GM12878 (cell line): ENCODE data around the gene MTHFD1. TPM values are rescaled to one million over a fixed set of nuclear protein-coding genes. Genes with fewer than 3 reads are reported as not detected.
A peak's percentile ranks its signal among the peaks of the same experiment; 100 is the strongest.

ENCODE experiments used
- CBX5 ChIP-seq: sonication (generic); IDR thresholded peaks from 2 replicates; pipeline ENCODE4 v1.6.1; 2016; ENCODE audit warnings: low read depth, moderate library complexity, mild to moderate bottlenecking, inconsistent platforms
- CREM ChIP-seq: IDR thresholded peaks from 2 replicates; pipeline ENCODE4 v1.6.1; 2014; ENCODE audit warnings: antibody characterized with exemption, low read depth
- DPF2 ChIP-seq: fragments of 450-650 bp; IDR thresholded peaks from 2 replicates; pipeline ENCODE4 v1.6.1; 2017; ENCODE audit warnings: mild to moderate bottlenecking
- EED ChIP-seq: sonication (generic); IDR thresholded peaks from 2 replicates; pipeline ENCODE4 v1.6.1; 2016; ENCODE audit warnings: antibody characterized with exemption, low read depth
- EP300 ChIP-seq, 2 experiments: fragments of 150-350 bp in 1 of 2; IDR thresholded peaks; 2 replicates each; pipeline ENCODE4 v1.6.1; 2011 to 2012; ENCODE audit warnings: low read depth in 2 of 2, low read length in 2 of 2, borderline replicate concordance in 1 of 2, improper control_type of control experiment in 1 of 2, inconsistent platforms in 1 of 2; ENCODE audit not compliant: control insufficient read depth in 1 of 2
- HSF1 ChIP-seq: fragments of 150-350 bp; IDR thresholded peaks from 2 replicates; pipeline ENCODE4 v1.6.1; 2014; ENCODE audit warnings: mild to moderate bottlenecking, low read depth, low read length
- IKZF1 ChIP-seq: fragments of 450-650 bp; conservative IDR thresholded peaks from 2 replicates; pipeline ENCODE4 v1.6.1; 2017; ENCODE audit warnings: antibody characterized with exemption, mild to moderate bottlenecking
- IRF3 ChIP-seq: fragments of 450-650 bp; IDR thresholded peaks from 2 replicates; pipeline ENCODE4 v1.6.1; 2014; ENCODE audit warnings: mild to moderate bottlenecking
- JUNB ChIP-seq: IDR thresholded peaks from 2 replicates; pipeline ENCODE4 v1.6.1; 2016; ENCODE audit warnings: antibody characterized with exemption, mild to moderate bottlenecking
- KDM1A ChIP-seq: fragments of 200-600 bp; sonication (generic); IDR thresholded peaks from 2 replicates; pipeline ENCODE4 v1.6.1; 2016; ENCODE audit warnings: borderline replicate concordance
- MLLT1 ChIP-seq: fragments of 450-650 bp; IDR thresholded peaks from 2 replicates; pipeline ENCODE4 v1.6.1; 2016; ENCODE audit warnings: mild to moderate bottlenecking
- MXI1 ChIP-seq: fragments of 150-350 bp; IDR thresholded peaks from 2 replicates; pipeline ENCODE4 v1.6.1; 2011; ENCODE audit warnings: low read depth, mild to moderate bottlenecking, inconsistent platforms, low read length, improper control_type of control experiment
- NFIC ChIP-seq: IDR thresholded peaks from 2 replicates; pipeline ENCODE4 v1.6.1; 2012; ENCODE audit warnings: low read depth, mild to moderate bottlenecking, inconsistent platforms, low read length, moderate library complexity
- POLR2AphosphoS5 ChIP-seq: IDR thresholded peaks from 2 replicates; pipeline ENCODE4 v1.6.1; 2011; ENCODE audit warnings: mild to moderate bottlenecking, low read length, inconsistent platforms
- RCOR1 ChIP-seq: conservative IDR thresholded peaks from 2 replicates; pipeline ENCODE4 v1.6.1; 2012; ENCODE audit warnings: low read depth, low read length, improper control_type of control experiment
- RUNX3 ChIP-seq: IDR thresholded peaks from 2 replicates; pipeline ENCODE4 v1.6.1; 2012; ENCODE audit warnings: low read length, inconsistent platforms
- SMC3 ChIP-seq: IDR thresholded peaks from 2 replicates; pipeline ENCODE4 v1.6.1; 2011; ENCODE audit warnings: low read length, improper control_type of control experiment, borderline replicate concordance
- SP1 ChIP-seq: IDR thresholded peaks from one replicate; pipeline ENCODE4 v1.6.1; 2011; ENCODE audit warnings: low read depth, low read length
- SUZ12 ChIP-seq: fragments of 200-600 bp; sonication (generic); IDR thresholded peaks from one replicate; pipeline ENCODE4 v1.6.1; 2018; ENCODE audit warnings: antibody characterized with exemption, mild to moderate bottlenecking; ENCODE audit not compliant: unreplicated experiment
- ZBTB11 ChIP-seq: fragments of 450-650 bp; formaldehyde crosslinking; IDR thresholded peaks from 2 replicates; pipeline ENCODE4 v1.5.0; 2022; ENCODE audit warnings: mild to moderate bottlenecking, missing genetic modification characterization
- ZNF217 ChIP-seq: fragments of 450-650 bp; IDR thresholded peaks from 2 replicates; pipeline ENCODE4 v1.6.1; 2017; ENCODE audit warnings: antibody characterized with exemption, mild to moderate bottlenecking
- ZNF24 ChIP-seq: fragments of 450-650 bp; IDR thresholded peaks from 2 replicates; pipeline ENCODE4 v1.6.1; 2017; ENCODE audit warnings: antibody characterized with exemption, mild to moderate bottlenecking
- polyA plus RNA-seq, 11 experiments: library from polyadenylated mRNA; depleted of rRNA in 4 of 11; unstranded in 6 of 11; stranded (reverse) in 5 of 11; fragments of >200 nt; fragmentation: Nextera tagmentation in 4 of 11; fragmentation: Illumina TruSeq in 1 of 11; extraction: Ambion mirVana in 4 of 11; extraction: Trizol in 1 of 11; gene quantifications; 1 replicate in 1 of 11; 2 replicates in 10 of 11; pipeline versions ENCODE4 v1.2.1 to v1.2.3, GENCODE V29; 2011 to 2016; ENCODE audit warnings: inconsistent platforms in 2 of 11, missing spikeins in 2 of 11, low read depth in 1 of 11
- total RNA-seq, 4 experiments: library from RNA; depleted of rRNA in 3 of 4; stranded (reverse); fragments of >200 nt in 3 of 4; fragmentation: Illumina TruSeq in 1 of 4; extraction: Trizol in 1 of 4; gene quantifications; 2 replicates each; pipeline versions ENCODE4 v1.2.1 to v1.2.3, GENCODE V29; 2013 to 2021

The MTHFD1 gene
- total and polyA plus RNA-seq, 10 of the 15 experiments (the other 5 are each of a cell fraction or from before 2014, with no cell fraction given) = 99.3 to 310 (median 173) TPM

- TF ChIP-seq HSF1 (no peak), NFIC (peak; percentile 56; the same call in 1 of the 2 replicates), CBX5 (0 out of 2 replicates have a peak, but pooled peaks have one; percentile 51), EP300 (IDR thresholded peaks at IDR 0.05; ENCODE audit: borderline replicate concordance in 1 of 2, control insufficient read depth in 1 of 2, low read depth in 2 of 2, low read length in 2 of 2) (peak; percentile 27 to 28; a peak in 2 of 4 replicates), SMC3 (no peak), MXI1 (no peak), KDM1A (no peak), JUNB (peak; percentile 41; the same call in 1 of the 2 replicates), ZNF24 (no peak), SP1 (no peak), MLLT1 (no peak), ZNF217 (peak; percentile 82; the same call in 1 of the 2 replicates), POLR2AphosphoS5 (no peak), RCOR1 (no peak), CREM (0 out of 2 replicates have a peak, but pooled peaks have one; percentile 9), IRF3 (no peak), ZBTB11 (no peak), DPF2 (peak; percentile 68), IKZF1 (peak; percentile 79), SUZ12 (no peak), EED (peak; percentile 38), RUNX3 (peak; percentile 82)
Observed at GRCh38 chr14:64463195-64463594, 75.0 kb downstream of the MTHFD1 start (continued).
